Gastrocnemius medialis (tissue), 4 donors: ENCODE data around the gene DTD1. TPM values are rescaled to one million over a fixed set of nuclear protein-coding genes. Genes with fewer than 3 reads are reported as not detected.

Source experiments
- ATAC-seq, 2 donors: fragments of 150-250 bp; one replicate each; pipeline ENCODE4 v1.9.1; 2016
- DNase-seq, 2 donors: peaks; one replicate each; pipeline ENCODE4 v3.0.0-alpha.2; 2019
- H3K27ac ChIP-seq, 4 donors: fragments of 200-600 bp; sonication (generic); 1 replicate in 1 of 4; 2 replicates in 3 of 4; pipeline ENCODE4 v1.5.1; 2016 to 2018; ENCODE audit warnings: mild to moderate bottlenecking in 2 of 4, moderate library complexity in 1 of 4
- H3K27me3 ChIP-seq, 3 donors: fragments of 200-600 bp; sonication (generic) in 2 of 3; 1 replicate in 1 of 3; 2 replicates in 2 of 3; pipeline versions ENCODE4 v1.5.1 to v1.6.0; 2016 to 2019; ENCODE audit warnings: mild to moderate bottlenecking in 1 of 3, moderate library complexity in 1 of 3
- H3K36me3 ChIP-seq, 2 donors: fragments of 200-600 bp; sonication (generic) in 1 of 2; one replicate each; pipeline ENCODE4 v1.5.1; 2017 to 2018
- H3K4me1 ChIP-seq, 2 donors: fragments of 200-600 bp; sonication (generic) in 1 of 2; one replicate each; pipeline ENCODE4 v1.5.1; 2016 to 2017; ENCODE audit warnings: mild to moderate bottlenecking in 2 of 2
- H3K4me3 ChIP-seq, 4 donors: fragments of 200-600 bp; sonication (generic) in 3 of 4; 1 replicate in 1 of 4; 2 replicates in 3 of 4; pipeline ENCODE4 v1.5.1; 2016 to 2019; ENCODE audit warnings: mild to moderate bottlenecking in 2 of 4
- H3K9me3 ChIP-seq, 3 donors: fragments of 200-600 bp; sonication (generic) in 2 of 3; 1 replicate in 1 of 3; 2 replicates in 2 of 3; pipeline ENCODE4 v1.5.1; 2016 to 2019
- POLR2A ChIP-seq, 2 donors: fragments of 450-650 bp; IDR thresholded peaks; one replicate each; pipeline ENCODE4 v1.6.1; 2017; ENCODE audit warnings: antibody characterized with exemption in 2 of 2, mild to moderate bottlenecking in 2 of 2, moderate library complexity in 2 of 2
- in situ Hi-C, 4 donors: fragments of 200-750 bp; cut with MboI; loops; one replicate each; pipeline versions ENCODE4 v1.15.0 to v1.8.0; 2017; ENCODE audit warnings: low sequenced_read_pairs in 4 of 4
- intact Hi-C: fragments of 100-400 bp; cut with DNase I; formaldehyde crosslinking; loops from one replicate; pipeline ENCODE4 v1.15.1; 2023; ENCODE audit warnings: low total_unique reads
- total RNA-seq, 4 donors: library from RNA; depleted of rRNA; stranded (reverse); fragments of >200 nt; gene quantifications; one replicate each; pipeline versions ENCODE4 v1.1.0 to v1.2.3, GENCODE V29; 2016
- TF ChIP-seq, protein P1 (sequence below), 5 experiments: fragments of 450-650 bp in 3 of 5; fragments of 200-600 bp in 2 of 5; sonication (generic) in 2 of 5; IDR thresholded peaks in 4 of 5; conservative IDR thresholded peaks in 1 of 5; 1 replicate in 4 of 5; 2 replicates in 1 of 5; pipeline ENCODE4 v1.5.1; 2016 to 2019; ENCODE audit warnings: antibody characterized with exemption in 5 of 5, mild to moderate bottlenecking in 3 of 5, moderate library complexity in 3 of 5

The DTD1 gene
- total RNA-seq, 4 donors from 2014 or later = 18.0 to 33.0 (median 26.5) TPM

DNA sequence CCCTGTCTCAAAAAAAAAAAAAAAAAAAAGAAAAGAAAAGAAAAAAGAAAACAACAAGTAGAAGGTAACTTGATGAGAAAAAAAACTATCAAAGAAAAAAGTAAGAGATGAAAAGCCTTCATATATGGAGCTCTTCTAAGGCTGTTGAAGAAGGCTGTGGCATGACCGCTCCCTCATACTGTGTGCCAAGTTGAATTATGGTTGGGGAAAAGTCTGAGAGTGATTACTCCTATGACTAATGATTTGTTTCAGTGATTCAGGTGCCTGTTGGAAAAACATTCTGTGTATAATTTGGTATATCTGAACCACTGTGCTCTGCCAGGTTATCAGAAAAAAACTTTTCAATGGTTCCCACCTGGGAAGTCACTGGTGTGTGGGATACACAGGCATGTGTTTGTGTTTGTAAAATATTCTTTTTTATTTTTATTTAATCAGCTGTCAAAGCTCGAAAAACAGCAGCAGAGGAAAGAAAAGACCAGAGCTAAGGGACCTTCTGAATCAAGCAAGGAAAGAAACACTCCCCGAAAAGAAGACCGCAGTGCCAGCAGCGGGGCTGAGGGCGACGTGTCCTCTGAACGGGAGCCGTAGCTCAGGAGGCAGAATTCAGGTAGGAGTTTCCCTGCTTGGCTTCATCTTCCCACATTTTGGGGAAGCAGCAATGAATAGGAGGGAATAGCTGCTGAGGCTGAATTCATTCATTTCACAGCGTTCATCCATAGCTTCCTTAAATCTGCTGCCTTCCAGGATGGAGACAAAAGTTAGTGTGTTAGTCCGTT is 156.0 kb downstream of the DTD1 start:
- in situ Hi-C loops (no loop called here), intact Hi-C loops (no loop called here)
- TF ChIP-seq POLR2A (IDR thresholded peaks at IDR 0.05) = no peak
- TF ChIP-seq, protein P1, sequence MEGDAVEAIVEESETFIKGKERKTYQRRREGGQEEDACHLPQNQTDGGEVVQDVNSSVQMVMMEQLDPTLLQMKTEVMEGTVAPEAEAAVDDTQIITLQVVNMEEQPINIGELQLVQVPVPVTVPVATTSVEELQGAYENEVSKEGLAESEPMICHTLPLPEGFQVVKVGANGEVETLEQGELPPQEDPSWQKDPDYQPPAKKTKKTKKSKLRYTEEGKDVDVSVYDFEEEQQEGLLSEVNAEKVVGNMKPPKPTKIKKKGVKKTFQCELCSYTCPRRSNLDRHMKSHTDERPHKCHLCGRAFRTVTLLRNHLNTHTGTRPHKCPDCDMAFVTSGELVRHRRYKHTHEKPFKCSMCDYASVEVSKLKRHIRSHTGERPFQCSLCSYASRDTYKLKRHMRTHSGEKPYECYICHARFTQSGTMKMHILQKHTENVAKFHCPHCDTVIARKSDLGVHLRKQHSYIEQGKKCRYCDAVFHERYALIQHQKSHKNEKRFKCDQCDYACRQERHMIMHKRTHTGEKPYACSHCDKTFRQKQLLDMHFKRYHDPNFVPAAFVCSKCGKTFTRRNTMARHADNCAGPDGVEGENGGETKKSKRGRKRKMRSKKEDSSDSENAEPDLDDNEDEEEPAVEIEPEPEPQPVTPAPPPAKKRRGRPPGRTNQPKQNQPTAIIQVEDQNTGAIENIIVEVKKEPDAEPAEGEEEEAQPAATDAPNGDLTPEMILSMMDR (IDR thresholded peaks at IDR 0.05 in 4 of 5, conservative IDR thresholded peaks at IDR 0.05 in 1 of 5) = no peak

DNA sequence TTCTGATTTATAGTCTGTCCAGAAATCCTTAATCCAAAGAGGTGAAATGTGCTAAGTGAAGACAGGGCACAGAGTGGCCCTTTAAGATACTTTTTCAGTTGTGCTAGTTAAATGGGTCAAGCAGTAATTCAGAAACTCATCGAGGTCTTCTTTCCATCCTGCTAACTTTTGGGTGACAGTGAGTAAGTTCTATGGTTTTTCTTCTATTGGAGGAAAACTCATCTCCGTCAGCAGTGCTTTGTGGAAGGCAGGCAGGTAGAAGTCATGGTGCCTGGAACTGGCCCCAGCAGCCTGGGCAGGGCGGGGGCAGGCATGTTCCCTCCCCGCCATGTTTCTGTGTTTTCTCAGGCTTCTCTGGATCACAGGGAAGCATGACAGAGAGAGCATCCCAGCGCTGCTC is 159.2 kb downstream of the DTD1 start:
- Histone ChIP-seq H3K9me3 (no peaks in the 10 kb centered on the region), H3K4me3 (no peak overlapping the region), H3K36me3 (peaks cover 0 to 4% of the 10 kb centered on the region in 2 donors), H3K27ac (no peak overlapping the region), H3K27me3 (no peaks in the 10 kb centered on the region), H3K4me1 (no peaks in the 10 kb centered on the region)
- ATAC-seq = no peak
- in situ Hi-C loops = no loop called here
- no peak for TF ChIP-seq POLR2A (IDR thresholded peaks at IDR 0.05)
- TF ChIP-seq, protein P1 (IDR thresholded peaks at IDR 0.05 in 4 of 5, conservative IDR thresholded peaks at IDR 0.05 in 1 of 5) = no peak
- no peak for DNase-seq
- intact Hi-C loops = no loop called here

More for the DNA sequence above, 156.0 kb downstream of the DTD1 start:
- Histone ChIP-seq H3K27ac (no peak overlapping the region), H3K27me3 (no peaks in the 10 kb centered on the region), H3K4me3 (no peak overlapping the region), H3K9me3 (no peaks in the 10 kb centered on the region), H3K4me1 (no peaks in the 10 kb centered on the region), H3K36me3 (peaks cover 0 to 4% of the 10 kb centered on the region in 2 donors)
- no peak for DNase-seq
- ATAC-seq = no peak

DNA sequence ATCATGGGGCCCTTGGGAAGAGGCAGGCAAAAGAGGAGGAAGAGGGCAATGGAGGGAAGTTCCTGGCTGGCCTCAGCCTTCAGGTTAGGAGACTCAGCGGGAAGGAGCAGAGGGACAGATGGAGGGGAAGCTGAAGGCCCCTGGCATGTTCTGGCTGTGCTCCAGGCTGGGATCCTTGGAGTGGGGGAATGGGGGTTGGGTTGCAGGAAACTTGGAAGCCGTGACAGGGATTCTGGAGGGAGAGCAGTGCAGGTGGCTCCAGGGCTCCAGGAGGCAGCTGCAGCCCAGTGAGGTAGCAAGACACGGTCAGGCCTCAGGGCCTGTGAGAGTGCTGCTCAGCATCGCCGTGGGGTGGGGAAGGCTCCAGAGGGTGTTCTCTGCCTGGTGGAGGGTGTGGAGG is 161.1 kb downstream of the DTD1 start:
- no peak for DNase-seq
- H3K4me3 ChIP-seq = no peak overlapping the region
- in situ Hi-C loops (no loop called here), intact Hi-C loops (no loop called here)
- H3K27ac ChIP-seq = no peak overlapping the region
- no peaks in the 10 kb centered on the region for H3K9me3 ChIP-seq
- no peaks in the 10 kb centered on the region for H3K27me3 ChIP-seq
- ATAC-seq = no peak
- TF ChIP-seq, protein P1 (IDR thresholded peaks at IDR 0.05 in 4 of 5, conservative IDR thresholded peaks at IDR 0.05 in 1 of 5) = no peak
- no peak for TF ChIP-seq POLR2A (IDR thresholded peaks at IDR 0.05)
- peaks cover 0 to 3% of the 10 kb centered on the region in 2 donors for H3K36me3 ChIP-seq
- H3K4me1 ChIP-seq = no peaks in the 10 kb centered on the region

- in situ Hi-C loops = no loop called here
- intact Hi-C loops = no loop called here
- no peaks in the 10 kb centered on the region for H3K9me3 ChIP-seq
- DNase-seq = no peak
- no peaks in the 10 kb centered on the region for H3K27me3 ChIP-seq
- no peak for TF ChIP-seq POLR2A (IDR thresholded peaks at IDR 0.05)
- TF ChIP-seq, protein P1 (IDR thresholded peaks at IDR 0.05 in 4 of 5, conservative IDR thresholded peaks at IDR 0.05 in 1 of 5) = no peak
- no peaks in the 10 kb centered on the region for H3K36me3 ChIP-seq
- no peak overlapping the region for H3K4me3 ChIP-seq
- ATAC-seq = no peak
- H3K4me1 ChIP-seq = no peaks in the 10 kb centered on the region
- no peak overlapping the region for H3K27ac ChIP-seq
These were observed 161.7 kb downstream of the DTD1 start for GRCh38 chr20:18749528-18749927.
